ENCODE measurements around the gene DOCK9. TPM values are rescaled to one million over a fixed set of nuclear protein-coding genes. Genes with fewer than 3 reads are reported as not detected.

DOCK9 gene
- total and polyA plus RNA-seq, 9 of the 15 experiments (the other 6 are each of a cell fraction or from before 2014, with no cell fraction given) = 3.5 to 25.3 (median 16.7) TPM

DNA sequence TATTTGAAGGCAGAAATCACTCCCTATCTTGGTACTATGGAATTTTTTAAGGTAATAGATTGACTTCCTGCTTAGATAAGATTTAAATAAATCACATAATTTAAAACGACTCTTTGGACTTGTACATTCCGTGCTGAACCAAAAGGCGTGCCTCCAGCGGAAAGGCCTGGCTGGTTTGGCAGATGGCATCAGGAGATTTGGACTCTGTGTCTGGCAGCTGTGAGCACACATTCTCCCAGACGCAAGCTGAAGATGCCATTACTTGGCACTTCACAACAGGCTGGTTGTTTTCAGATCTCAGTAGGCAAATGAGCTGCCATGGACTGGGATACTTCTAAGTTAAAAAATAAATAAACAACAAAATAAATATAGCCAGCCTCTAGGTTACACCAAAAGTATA is 120.9 kb downstream of the DOCK9 start (continued):
- TF ChIP-seq, protein P1, sequence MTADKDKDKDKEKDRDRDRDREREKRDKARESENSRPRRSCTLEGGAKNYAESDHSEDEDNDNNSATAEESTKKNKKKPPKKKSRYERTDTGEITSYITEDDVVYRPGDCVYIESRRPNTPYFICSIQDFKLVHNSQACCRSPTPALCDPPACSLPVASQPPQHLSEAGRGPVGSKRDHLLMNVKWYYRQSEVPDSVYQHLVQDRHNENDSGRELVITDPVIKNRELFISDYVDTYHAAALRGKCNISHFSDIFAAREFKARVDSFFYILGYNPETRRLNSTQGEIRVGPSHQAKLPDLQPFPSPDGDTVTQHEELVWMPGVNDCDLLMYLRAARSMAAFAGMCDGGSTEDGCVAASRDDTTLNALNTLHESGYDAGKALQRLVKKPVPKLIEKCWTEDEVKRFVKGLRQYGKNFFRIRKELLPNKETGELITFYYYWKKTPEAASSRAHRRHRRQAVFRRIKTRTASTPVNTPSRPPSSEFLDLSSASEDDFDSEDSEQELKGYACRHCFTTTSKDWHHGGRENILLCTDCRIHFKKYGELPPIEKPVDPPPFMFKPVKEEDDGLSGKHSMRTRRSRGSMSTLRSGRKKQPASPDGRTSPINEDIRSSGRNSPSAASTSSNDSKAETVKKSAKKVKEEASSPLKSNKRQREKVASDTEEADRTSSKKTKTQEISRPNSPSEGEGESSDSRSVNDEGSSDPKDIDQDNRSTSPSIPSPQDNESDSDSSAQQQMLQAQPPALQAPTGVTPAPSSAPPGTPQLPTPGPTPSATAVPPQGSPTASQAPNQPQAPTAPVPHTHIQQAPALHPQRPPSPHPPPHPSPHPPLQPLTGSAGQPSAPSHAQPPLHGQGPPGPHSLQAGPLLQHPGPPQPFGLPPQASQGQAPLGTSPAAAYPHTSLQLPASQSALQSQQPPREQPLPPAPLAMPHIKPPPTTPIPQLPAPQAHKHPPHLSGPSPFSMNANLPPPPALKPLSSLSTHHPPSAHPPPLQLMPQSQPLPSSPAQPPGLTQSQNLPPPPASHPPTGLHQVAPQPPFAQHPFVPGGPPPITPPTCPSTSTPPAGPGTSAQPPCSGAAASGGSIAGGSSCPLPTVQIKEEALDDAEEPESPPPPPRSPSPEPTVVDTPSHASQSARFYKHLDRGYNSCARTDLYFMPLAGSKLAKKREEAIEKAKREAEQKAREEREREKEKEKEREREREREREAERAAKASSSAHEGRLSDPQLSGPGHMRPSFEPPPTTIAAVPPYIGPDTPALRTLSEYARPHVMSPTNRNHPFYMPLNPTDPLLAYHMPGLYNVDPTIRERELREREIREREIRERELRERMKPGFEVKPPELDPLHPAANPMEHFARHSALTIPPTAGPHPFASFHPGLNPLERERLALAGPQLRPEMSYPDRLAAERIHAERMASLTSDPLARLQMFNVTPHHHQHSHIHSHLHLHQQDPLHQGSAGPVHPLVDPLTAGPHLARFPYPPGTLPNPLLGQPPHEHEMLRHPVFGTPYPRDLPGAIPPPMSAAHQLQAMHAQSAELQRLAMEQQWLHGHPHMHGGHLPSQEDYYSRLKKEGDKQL (CRISPR knock-in tag; IDR thresholded peaks at IDR 0.05; ENCODE audit: borderline replicate concordance) = no peak
- TF ChIP-seq FOXJ3 (CRISPR knock-in tag; IDR thresholded peaks at IDR 0.05) (no peak), MBD2 (IDR thresholded peaks at IDR 0.05; ENCODE audit: borderline replicate concordance, low read depth) (no peak), ASH1L (IDR thresholded peaks at IDR 0.05; ENCODE audit: borderline replicate concordance, low read depth, partially characterized antibody) (no peak), PRPF4 (IDR thresholded peaks at IDR 0.05; ENCODE audit: insufficient read depth, low read depth, low read length, poor library complexity, severe bottlenecking) (no peak), PHB2 (IDR thresholded peaks at IDR 0.05; ENCODE audit: low read depth) (no peak)
- TF ChIP-seq, protein P2, sequence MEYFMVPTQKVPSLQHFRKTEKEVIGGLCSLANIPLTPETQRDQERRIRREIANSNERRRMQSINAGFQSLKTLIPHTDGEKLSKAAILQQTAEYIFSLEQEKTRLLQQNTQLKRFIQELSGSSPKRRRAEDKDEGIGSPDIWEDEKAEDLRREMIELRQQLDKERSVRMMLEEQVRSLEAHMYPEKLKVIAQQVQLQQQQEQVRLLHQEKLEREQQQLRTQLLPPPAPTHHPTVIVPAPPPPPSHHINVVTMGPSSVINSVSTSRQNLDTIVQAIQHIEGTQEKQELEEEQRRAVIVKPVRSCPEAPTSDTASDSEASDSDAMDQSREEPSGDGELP (CRISPR knock-in tag; IDR thresholded peaks at IDR 0.05; ENCODE audit: borderline replicate concordance) = no peak
- TF ChIP-seq, protein P3, sequence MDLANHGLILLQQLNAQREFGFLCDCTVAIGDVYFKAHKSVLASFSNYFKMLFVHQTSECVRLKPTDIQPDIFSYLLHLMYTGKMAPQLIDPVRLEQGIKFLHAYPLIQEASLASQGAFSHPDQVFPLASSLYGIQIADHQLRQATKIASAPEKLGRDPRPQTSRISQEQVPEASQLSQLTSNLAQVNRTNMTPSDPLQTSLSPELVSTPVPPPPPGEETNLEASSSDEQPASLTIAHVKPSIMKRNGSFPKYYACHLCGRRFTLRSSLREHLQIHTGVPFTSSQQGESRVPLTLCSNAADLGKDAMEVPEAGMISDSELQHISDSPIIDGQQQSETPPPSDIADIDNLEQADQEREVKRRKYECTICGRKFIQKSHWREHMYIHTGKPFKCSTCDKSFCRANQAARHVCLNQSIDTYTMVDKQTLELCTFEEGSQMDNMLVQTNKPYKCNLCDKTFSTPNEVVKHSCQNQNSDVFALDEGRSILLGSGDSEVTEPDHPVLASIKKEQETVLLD (IDR thresholded peaks at IDR 0.05) = no peak

Measured in K562 (cell line).